ENCODE data around the gene RXRA.

Gene RXRA

DNA sequence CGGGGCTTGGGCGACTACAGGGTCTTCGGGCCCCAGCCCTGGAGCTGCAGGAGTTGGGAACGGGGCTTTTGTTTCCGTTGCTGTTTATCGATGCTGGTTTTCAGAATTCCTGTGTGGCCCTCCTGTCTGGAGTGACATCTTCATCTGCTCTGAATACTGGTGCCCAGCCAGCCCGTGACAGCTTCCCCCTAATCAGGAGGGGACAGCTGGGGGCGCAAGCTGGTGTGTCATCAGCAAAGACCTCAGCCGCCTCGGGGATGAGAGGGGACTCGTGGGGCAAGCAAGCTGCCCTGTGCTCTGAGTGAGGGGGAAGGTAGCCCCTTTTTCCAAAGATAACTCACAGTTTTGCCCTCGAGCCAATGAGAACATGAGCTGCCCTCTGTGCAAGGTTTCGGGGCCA lies 110.7 kb downstream of the RXRA start:
- no peak for DNase-seq

DNA sequence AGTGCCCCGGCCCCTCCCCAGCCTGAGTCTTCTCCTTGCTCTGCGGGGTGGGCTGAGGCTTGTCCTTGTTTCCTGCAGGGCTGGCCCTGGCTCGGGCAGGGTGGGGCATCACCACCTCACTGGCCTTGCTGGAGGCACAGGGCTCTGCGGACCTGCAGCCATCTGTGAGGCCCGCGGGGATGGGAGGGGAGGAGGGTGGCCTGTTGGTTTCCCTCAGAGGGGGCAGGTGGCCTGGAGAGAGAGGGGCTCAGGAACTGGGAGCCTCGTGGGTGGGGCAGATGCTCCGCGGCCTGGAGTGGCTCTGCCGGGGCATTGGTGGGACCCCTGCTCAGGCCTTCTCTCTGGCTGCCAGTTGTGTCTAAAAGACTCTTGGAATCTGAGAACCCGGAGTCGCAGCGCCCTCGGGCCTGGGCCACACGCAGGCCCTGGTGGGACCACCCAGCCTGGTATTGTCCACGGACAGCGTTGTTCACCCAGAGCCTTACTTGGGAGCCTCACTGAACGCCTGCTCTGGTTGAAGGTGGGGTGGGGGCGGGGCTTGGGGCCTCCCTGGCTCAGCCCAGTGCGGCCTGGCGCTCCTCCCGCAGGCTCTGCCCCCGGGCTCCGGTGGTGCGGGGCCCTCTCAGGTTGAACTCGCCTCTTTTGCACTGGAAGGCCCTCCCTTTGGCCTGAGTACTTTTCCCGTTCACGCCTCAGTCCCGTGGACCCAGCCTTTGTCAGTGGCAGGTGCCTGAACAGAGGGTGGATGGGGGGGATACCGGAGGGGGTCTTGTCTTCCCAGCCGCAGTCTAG lies 111.3 kb downstream of the RXRA start:
- no peak for DNase-seq

DNA sequence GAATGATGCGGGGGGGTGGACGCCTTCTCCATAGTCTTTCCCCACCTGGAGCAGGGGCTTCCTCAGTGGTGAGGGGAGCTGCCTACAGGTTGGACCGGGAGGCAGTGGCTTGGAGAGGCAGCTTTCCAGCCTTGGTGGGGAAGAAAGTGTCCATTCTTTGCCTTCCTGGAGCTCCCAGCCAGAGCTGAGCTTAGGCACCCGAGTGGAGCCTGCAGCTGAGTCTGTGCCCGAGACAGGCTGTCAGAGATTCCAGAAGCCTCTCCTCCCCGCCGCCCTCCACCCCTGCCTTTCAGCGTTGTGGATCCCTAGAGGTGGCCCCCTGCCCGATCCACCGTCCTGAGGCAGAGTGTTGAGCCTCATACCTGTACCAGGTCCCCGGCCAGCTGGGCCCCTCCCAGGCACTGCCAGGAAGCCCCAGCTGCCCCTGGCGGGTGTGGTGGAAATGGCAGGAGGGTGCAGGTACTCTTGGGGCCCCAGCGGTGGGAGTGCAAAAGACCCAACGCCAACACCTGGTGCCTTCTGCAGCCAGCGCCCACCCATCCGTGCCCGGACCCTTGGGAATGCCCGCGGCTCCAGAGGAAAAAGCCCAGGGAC lies 112.0 kb downstream of the RXRA start:
- DNase-seq = no peak

DNA sequence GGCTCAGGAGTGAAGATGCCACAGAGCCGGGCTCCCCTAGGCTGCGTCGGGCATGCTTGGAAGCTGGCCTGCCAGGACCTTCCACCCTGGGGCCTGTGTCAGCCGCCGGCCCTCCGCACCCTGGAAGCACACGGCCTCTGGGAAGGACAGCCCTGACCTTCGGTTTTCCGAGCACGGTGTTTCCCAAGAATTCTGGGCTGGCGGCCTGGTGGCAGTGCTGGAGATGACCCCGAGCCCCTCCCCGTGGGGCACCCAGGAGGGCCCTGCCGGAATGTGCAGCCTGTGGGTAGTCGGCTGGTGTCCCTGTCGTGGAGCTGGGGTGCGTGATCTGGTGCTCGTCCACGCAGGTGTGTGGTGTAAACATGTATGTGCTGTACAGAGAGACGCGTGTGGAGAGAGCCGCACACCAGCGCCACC lies 113.1 kb downstream of the RXRA start:
- DNase-seq = no peak

DNA sequence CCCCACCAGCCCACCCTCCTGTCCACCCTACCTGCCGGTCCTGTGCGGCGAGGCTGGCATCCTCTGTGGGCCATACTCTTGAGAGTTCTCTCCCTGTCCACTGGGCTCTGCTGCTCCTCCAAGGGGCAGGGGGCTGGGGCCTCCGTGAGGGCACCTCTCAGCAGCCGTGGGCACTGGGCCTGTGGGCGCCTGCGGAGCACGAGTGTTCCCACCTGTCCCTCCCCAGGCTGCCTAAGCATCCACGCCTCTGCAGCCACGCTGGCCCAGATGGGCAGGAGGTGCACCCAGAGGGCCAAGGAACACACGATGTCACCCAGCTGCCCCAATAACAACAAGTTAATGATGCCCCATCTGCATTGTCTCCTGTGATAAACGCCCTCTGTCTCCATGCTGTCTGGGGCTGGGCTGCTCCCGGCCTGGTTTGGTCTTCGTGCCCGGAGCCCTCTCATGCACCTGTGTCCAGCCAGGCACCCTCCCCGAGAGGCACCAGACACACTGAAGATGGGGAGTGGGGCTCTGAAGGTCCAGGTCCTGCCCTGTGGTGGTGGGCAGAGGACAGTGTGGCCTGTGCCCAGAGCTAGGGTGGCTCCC lies 114.5 kb downstream of the RXRA start:
- DNase-seq = no peak

DNA sequence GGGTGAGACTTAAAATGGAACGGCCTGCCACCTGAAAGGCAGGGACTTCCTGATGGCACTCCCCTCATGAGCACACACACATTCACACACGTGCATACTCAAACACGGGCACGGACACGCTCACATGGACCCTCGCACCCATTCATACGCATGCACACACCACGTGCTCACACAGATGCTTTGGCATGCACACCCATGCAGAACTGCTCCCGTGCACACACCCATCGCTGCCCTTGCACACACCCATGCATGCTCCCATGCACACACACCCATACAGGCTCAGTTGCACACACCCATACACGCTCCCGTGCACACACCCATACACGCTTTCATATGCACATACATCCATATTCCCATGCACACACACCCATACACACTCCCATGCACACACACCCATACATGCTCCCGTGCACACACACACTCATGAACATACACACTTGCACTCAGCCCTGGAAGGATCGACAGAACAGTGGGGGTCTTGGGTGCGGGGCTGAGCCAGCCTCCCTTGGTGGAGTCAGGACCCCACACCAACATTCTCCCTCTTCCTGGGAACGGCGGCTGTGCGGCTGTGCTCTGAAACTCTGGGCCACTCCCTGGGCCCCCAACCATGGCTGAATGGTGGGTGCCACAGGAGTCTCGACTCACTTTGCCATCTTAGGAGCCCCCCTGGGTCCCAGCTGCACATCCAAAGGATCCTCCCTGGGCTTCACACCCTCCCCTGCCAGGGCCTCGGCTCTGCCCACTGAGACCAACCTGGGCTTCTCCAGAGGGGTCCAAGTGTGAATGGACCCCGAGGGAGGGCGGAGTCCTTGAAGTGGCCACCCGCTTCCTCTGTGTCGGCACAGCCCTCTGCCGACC lies 115.2 kb downstream of the RXRA start:
- no peak for DNase-seq

DNA sequence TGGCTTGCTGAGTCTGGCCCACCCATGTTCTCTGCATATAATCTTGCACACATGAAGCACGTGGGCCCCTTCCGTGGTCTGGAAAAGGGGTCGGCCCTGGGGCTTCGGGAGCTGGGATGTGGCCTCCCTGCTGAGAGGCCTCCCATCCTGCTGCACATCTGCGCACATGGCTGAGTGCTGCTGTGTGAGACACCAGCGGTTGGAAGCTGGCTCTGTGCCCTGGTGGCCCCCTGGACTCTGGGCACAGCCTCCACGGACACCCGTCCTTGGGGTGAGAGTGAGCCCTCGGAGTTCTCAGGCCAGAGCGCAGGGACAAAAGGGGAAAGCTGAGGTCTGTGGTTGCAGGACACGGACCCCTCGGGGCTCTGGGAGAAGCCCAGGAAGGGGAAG lies 115.8 kb downstream of the RXRA start:
- DNase-seq = no peak

DNA sequence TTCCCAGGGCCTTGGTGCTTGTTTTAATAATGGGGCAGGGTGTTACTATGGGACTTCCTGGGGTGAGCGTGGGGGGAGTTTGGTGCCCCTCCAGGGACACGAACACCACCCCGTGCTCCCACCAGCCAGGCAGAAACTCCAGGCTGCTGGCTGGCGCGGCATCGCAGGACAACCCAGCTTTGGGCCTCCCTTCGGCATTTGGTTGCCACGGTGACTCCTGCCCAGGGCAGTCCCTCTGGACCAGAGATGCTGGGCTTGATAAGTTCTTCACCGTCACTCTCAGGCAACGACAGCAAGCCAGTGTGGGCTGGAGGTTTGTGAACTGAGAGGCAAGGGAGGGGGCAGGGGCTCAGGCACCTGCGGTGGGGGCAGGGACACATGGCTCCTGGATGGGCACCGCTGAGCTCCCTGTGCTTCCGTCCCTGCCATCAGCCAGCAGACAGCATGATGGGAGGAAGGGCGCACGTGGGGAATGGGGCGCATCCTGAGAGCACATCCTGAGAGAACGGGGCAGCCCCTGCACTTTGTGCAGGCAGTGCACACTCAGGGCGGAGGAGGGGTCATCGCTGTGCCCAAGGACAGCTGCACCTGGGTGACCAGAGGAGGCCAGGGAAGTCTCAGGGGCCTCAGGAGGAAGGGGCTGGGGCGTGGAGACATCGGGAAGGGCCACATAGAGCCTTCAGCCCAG lies 116.4 kb downstream of the RXRA start:
- no peak for DNase-seq

DNA sequence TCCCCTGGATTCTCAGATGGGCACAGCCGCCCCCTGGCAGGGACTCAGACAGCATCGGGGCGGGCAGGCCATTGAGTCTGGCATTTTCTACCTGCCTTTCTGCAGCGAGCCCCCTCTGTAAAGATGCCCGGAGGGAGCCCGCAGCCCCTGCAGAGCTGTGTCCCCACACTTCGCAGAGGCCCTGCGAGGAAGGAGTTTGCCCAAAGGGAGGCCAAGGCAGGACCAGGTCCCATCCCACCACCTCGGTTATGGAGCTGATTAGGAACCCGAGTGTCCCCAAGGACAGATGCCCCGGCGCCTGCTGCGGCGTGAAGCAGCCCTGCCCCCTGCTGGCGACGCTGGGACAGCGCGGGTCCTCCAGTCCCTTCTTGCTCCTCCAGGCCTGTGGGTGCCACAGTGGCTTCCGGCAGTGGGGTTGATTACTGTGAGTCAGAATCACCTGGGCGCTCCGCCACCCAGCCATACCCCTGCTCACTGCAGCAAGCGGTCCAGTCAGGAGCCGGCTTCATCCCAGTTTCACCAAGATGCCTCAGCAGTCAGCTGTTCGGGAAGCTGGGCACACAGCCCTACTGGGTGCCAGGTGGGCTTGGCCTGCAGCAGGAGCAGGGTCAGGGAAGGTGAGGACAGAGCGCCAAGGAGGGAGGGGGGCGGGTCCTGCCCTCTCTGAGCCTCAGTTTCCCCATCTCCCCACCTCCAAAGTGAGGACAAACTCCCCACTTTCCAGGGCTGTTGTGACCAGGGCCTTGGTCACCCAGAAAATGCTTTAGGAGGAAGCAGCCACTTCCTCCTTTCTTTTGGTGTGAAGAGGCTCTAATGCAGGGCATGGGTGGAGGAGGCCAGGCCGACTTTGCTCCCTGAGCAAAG lies 117.2 kb downstream of the RXRA start:
- peak; percentile 79 for DNase-seq

DNA sequence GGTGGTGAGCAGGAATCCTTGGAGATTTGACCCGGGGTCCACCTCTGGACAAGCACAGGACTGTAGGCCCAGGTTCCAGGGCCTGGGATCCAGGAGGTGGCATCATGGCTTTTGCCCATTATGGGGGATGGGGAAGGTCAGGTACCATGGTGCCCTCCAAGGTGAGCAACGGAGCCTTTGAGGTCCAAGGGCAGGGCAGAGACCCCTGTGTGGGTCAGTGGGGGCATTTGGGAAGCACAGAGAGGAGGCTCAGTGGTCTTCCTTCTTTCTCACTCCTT lies 117.7 kb downstream of the RXRA start:
- DNase-seq = no peak

DNA sequence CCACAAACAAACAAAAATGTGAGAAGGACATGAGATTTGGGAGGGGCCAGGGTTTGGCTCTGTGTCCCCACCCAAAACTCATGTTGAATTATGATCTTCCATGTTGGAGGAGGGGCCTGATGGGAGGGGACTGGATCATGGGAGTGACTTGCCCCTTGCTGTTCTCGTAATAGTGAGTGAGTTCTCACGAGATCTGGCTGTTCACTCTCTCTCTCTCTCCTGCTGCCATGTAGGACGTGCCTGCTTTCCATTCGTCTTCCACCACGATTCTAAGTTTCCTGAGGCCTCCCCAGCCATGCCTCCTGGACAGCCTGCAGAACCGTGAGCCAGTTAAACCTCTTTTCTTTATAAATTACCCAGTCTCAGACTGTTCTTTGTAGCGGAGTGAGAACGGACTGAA lies 118.7 kb downstream of the RXRA start:
- DNase-seq = no peak

DNA sequence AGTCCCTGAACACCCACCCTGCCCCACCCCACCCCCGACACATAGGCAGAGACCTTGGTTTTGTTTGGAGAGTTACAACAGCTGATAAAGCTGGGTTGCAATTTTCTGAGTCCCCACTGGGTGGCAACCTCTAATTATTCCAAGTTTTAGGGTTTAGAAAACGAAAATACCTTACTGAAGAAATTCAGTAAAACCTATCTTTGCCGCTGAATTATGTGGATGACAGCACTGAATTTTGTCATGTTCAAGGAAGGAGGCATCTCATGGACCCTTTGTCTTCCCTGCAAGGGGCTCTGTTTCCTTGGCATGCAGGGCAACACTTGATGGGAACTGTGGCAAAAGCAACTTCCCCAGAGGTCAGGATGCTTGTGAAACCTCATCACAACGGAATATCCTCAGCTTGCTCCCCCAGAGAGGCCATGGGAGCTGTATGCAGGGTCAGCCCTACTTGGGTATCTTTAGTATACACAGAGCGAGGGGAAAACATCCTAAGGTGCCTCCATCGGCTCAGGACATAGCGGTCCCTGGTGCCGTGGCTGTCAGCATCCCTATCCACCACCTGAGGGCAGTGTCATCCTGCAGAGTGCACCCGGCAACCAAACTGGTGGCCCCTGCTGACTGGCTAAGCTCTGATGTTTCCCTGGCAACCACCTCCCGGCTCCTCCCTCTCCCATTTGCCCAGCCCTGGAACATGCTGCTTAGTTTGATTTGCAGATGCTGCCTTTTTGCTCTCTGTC lies 123.1 kb downstream of the RXRA start:
- DNase-seq = peak; percentile 67

DNA sequence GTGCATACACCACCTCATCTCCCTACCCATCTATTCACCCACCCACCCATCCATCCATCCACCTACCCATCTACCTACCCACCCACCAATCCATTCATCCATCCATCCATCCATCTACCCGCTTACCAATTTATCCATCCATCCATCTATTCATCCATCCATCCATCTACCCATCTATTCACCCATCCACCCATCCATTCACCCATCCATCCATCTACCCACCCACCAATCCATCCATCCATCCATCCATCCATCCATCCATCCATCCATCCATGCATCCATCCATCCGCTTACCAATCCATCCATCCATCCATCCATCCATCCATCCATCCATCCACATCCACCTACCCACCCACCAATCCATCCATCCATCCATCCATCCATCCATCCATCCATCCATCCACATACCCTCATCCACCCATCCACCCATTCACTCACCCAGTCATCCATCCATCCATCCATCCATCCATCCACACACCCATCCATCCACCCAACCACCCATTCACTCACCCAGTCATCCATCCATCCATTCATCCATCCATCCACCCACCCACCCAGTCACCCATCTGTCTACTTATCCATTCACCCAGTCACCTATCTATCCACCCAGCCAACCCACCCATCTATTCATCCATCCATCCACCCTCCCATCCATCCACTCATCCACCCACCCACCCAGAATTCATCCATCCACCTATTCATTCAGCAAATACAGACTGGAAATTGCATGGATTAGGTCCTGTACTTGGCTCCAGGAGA lies 125.6 kb downstream of the RXRA start:
- DNase-seq = no peak

DNA sequence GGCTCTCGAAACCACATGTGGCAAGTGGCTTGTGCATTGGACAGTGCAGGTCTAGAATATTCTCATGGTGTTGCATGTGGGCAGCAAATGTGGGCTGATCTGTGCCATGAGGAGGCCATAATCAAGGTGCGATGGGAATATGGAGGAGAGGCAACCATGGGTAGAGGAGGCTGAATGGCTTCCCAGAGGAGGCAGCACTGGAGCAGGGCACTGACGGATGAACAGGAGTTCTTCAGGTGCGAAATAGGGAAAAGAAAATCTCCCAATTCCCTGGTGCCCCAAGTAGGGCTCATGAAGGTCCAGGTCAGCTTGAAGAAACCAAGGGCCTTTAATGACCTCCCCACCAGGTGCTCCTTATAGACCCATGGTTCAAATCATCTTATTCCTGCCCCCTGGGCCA lies 126.5 kb downstream of the RXRA start:
- DNase-seq = no peak

DNA sequence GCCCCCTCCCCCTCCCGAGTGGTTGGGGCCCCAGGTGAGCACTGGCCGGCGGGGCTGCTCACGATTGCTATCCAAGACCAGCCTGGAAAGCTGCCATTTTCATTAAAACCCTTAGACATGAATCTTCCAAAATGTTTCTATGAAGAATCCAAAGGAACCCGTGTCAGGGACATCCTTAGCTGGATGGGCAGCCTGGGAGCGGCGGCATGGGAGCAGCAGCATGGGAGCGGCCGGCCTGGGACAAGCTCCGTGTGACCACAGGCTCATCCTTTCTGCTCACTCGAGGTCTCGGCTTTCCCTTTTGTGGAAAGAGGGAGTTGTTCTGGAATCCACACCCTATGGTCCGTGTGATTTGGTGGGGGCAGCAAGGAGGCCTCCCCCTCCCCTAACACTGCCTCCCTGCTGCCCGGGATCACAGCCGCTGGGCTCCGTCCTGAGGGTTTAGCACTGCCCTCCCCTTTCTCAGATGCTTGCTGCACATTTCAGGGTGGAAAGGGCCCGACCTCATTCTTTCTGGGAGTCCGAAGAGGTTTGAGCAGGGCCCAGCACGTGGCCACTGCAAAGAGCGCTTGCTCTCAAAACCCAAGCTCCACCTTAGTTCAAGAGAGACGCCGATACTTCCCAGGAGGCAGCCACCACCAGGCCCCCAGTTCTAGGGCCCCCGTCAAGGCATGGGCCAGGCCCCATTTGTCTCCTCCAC lies 127.7 kb downstream of the RXRA start:
- DNase-seq = no peak

DNA sequence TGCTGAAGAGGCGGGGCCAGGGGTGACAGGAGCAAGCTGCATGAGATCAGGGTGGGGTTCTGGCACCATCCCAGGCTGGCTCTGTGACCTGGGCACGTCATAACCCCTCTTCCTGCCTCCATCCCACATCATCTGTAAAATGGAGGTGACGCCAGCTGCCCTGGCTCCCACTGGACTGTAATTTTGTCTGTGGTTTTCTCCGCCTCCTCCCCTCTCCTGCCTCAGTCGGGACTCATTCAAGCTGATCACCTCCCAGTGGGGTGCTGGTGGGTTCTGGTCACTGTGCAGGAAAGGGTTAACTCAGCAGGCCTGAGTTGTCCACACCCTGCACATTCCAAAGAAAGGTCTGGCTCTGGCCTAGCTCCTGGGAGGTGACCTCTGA lies 128.2 kb downstream of the RXRA start:
- DNase-seq = no peak

DNA sequence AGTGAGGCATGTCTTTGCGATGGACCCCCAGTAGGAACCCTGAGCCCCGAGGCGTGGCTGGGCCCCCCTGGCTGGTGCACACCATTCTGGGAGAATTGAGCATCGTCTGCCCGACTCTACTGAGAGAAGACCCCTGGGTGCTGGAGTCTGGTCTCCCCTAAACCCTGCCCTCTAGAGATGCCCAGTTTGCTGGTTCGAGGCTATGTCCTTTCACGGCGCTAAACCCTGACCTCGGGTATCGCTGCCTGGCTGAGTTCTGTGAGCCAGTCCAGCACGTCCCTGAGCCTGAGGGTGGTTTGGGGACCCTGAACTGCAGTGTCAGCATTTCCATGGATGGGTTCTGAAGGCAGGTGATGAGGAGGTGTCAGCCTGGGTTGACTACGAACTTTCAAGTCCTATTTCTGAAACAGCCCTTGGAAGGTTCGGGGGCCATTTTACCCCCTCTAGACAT lies 128.8 kb downstream of the RXRA start:
- no peak for DNase-seq

DNA sequence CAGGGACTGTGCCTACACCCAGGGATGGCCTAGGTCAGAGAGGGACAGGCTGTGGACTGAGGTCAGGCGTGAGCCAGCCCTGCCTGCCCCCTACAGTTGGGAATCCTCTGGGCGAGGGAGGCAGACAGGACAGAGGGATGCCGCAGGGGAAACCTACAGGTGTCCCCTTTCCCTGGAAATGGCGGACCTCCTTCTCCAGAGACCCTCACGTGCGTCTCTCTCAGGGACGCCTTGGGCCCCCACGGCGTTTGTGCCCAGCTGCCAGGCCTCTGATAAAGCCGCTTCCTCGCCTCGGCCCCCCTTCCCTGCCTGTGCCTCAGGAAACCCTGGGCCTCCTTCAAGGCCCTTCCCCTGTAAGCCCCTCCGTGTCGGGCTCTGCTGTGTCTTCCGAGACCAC lies 129.3 kb downstream of the RXRA start:
- no peak for DNase-seq

DNA sequence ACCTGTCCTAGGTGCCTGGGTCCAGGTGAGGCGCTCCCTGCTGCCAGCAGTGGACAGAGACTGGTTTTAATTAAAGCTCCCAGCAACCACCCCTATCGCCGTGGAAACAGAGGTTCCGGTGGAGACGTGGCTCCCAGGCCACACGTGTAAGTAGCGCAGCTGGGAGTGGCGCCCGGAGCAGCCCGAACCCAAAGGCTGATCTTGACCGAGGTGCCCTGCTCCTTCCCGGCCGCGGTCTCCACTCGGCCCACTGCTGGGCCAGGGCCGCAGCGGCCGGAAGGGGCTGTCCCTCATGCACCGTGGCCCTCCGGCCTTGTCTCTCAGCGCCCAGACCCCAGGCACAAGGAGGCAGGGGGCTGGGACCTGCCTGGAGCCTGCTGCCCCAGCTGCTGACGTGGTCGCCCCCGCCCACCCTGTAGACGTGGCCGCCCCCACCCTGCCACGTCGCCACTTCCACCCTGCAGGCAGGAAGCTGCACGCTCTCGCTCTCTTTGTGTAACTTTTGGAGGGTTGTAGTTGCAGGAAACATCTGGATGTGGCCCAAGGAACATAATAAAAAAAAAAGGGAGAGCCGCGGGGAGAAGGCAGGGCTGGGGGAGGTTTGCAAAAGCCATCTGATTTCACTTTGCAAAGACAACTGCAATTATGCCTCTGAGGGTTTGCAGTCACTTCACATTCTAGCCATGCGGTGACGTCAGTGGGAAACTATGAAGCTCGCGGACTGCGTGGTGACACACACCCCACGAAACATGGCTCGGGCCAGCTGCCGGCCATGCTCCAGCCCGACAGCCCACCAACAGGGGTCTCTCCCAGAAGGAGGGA lies 129.9 kb downstream of the RXRA start:
- peak; percentile 57 for DNase-seq

Measured in T-helper 9 cell (primary cell).